ENCODE measurements around the gene BID. TPM values are rescaled to one million over a fixed set of nuclear protein-coding genes. Genes with fewer than 3 reads are reported as not detected.

BID gene
- total and polyA plus RNA-seq, 5 donors from 2014 or later, result 17.6 to 84.0 (median 64.3) TPM

DNA sequence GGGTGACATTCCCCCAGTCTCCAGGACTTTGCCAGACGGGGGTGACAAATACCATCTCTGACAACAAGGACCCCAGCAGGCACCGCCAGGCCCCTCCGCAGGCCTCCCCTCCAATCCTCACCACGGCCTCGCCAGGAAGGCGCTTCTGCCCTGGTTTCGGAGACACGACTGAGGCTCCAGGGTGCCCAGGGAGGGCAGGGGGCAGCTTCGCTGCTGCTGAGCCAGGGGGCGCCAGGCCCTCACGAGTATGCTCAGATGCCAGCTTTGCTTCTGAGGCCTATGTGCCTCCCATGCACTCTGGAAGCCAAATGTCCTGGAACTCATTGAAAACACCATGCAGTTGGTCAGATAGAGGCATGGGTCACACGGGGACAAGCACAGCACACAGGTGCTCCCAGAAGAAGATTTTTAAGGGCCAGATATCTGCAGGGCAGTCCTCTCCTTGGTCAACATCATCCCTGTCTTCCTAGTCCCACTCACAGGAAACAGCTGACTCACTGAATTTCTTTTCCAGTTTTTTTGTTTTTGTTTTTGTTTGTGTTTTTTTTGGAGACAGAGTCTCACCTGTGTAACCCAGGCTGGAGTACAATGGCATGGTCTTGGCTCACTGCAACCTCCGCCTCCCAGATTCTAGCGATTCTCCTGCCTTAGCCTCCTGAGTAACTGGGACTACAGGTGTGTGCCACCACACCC, 19.9 kb downstream of the BID start:
- peak in 1 of 2 donors; percentile 34 for ATAC-seq (ENCODE audit: low read depth in 2 of 2)
- H3K27ac Mint-ChIP-seq, result peak overlapping the region in 1 of 3 donors; percentile 11
- Histone ChIP-seq H3K9me3 (ENCODE audit: control insufficient read depth in 2 of 2, low read length in 2 of 2) (no peaks in the 10 kb centered on the region), H3K27ac (ENCODE audit: insufficient read depth, low read length, poor library complexity, severe bottlenecking) (no peak overlapping the region), H3K4me1 (ENCODE audit: control insufficient read depth, insufficient read depth, low read length, poor library complexity, severe bottlenecking) (no peaks in the 10 kb centered on the region), H3K4me3 (ENCODE audit: low read depth, low read length) (no peak overlapping the region), H3K27me3 (ENCODE audit: control insufficient read depth, insufficient read depth, low read length) (no peaks in the 10 kb centered on the region), H3K36me3 (ENCODE audit: control insufficient read depth, insufficient read depth, low read length) (peaks cover 4% of the 10 kb centered on the region)
- no peaks in the 10 kb centered on the region for H3K27me3 Mint-ChIP-seq
- H3K4me3 Mint-ChIP-seq, result no peak overlapping the region
- H3K36me3 Mint-ChIP-seq, result peaks cover 4% of the 10 kb centered on the region
- DNase-seq, result peak in 2 of 3 donors; percentile 24 to 41
- H3K9me3 Mint-ChIP-seq, result no peaks in the 10 kb centered on the region
- H3K4me1 Mint-ChIP-seq, result peaks cover 0 to 20% (median 2%) of the 10 kb centered on the region in 4 donors

GRCh38 chr22:17753401-17753989, 20.8 kb downstream of the BID start:
- peaks cover 0 to 17% (median 4%) of the 10 kb centered on the region in 4 donors for H3K4me1 Mint-ChIP-seq
- H3K4me3 ChIP-seq (ENCODE audit: low read depth, low read length), result no peak overlapping the region
- H3K27me3 ChIP-seq (ENCODE audit: control insufficient read depth, insufficient read depth, low read length), result no peaks in the 10 kb centered on the region
- no peaks in the 10 kb centered on the region for H3K9me3 Mint-ChIP-seq
- no peak overlapping the region for H3K27ac ChIP-seq (ENCODE audit: insufficient read depth, low read length, poor library complexity, severe bottlenecking)
- H3K27ac Mint-ChIP-seq, result no peak overlapping the region
- H3K4me1 ChIP-seq (ENCODE audit: control insufficient read depth, insufficient read depth, low read length, poor library complexity, severe bottlenecking), result no peaks in the 10 kb centered on the region
- H3K9me3 ChIP-seq (ENCODE audit: control insufficient read depth in 2 of 2, low read length in 2 of 2), result no peaks in the 10 kb centered on the region
- ATAC-seq (ENCODE audit: low read depth in 2 of 2) (no peak), DNase-seq (no peak)
- H3K4me3 Mint-ChIP-seq, result no peak overlapping the region
- H3K27me3 Mint-ChIP-seq, result no peaks in the 10 kb centered on the region
- H3K36me3 Mint-ChIP-seq, result peaks cover 4% of the 10 kb centered on the region
- H3K36me3 ChIP-seq (ENCODE audit: control insufficient read depth, insufficient read depth, low read length), result peaks cover 4% of the 10 kb centered on the region

DNA sequence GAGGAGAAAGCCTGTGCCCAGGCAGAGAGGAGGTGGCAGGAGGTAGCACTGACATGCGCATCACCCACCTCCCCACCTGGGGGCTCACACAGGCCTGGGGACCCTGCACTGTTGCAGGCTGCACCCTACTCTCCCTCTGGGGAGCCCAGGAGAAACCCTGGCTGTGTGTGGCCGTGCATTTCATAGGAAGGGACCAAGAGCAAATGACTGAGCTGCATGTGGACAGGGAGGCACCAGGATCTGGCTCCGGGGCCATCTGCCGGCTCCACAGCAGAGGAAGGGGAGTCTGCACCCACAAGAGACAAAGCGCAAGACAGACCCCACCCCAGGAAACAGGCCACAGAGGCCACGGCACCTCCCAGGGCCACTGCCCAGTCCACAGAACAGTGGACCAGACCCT, 22.7 kb downstream of the BID start:
- Histone ChIP-seq H3K27me3 (ENCODE audit: control insufficient read depth, insufficient read depth, low read length) (no peaks in the 10 kb centered on the region), H3K9me3 (ENCODE audit: control insufficient read depth in 2 of 2, low read length in 2 of 2) (no peaks in the 10 kb centered on the region), H3K36me3 (ENCODE audit: control insufficient read depth, insufficient read depth, low read length) (peaks cover 4% of the 10 kb centered on the region), H3K27ac (ENCODE audit: insufficient read depth, low read length, poor library complexity, severe bottlenecking) (no peak overlapping the region), H3K4me1 (ENCODE audit: control insufficient read depth, insufficient read depth, low read length, poor library complexity, severe bottlenecking) (no peaks in the 10 kb centered on the region), H3K4me3 (ENCODE audit: low read depth, low read length) (no peak overlapping the region)
- Mint-ChIP-seq H3K27ac (no peak overlapping the region), H3K9me3 (peaks cover 0 to 1% (median 0%) of the 10 kb centered on the region in 7 donors), H3K4me1 (peaks cover 0 to 13% (median 4%) of the 10 kb centered on the region in 4 donors), H3K4me3 (no peak overlapping the region), H3K36me3 (peaks cover 4% of the 10 kb centered on the region), H3K27me3 (no peaks in the 10 kb centered on the region)
- DNase-seq (no peak), ATAC-seq (ENCODE audit: low read depth in 2 of 2) (no peak)

GRCh38 chr22:17749605-17750395, 24.5 kb downstream of the BID start:
- peaks cover 0 to 1% (median 0%) of the 10 kb centered on the region in 7 donors for H3K9me3 Mint-ChIP-seq
- Histone ChIP-seq H3K27ac (ENCODE audit: insufficient read depth, low read length, poor library complexity, severe bottlenecking) (no peak overlapping the region), H3K9me3 (ENCODE audit: control insufficient read depth in 2 of 2, low read length in 2 of 2) (no peaks in the 10 kb centered on the region), H3K4me3 (ENCODE audit: low read depth, low read length) (no peak overlapping the region), H3K4me1 (ENCODE audit: control insufficient read depth, insufficient read depth, low read length, poor library complexity, severe bottlenecking) (no peaks in the 10 kb centered on the region), H3K27me3 (ENCODE audit: control insufficient read depth, insufficient read depth, low read length) (no peaks in the 10 kb centered on the region), H3K36me3 (ENCODE audit: control insufficient read depth, insufficient read depth, low read length) (peaks cover 4% of the 10 kb centered on the region)
- H3K4me1 Mint-ChIP-seq, result peaks cover 0 to 11% (median 4%) of the 10 kb centered on the region in 4 donors
- peaks cover 4% of the 10 kb centered on the region for H3K36me3 Mint-ChIP-seq
- H3K27me3 Mint-ChIP-seq, result no peaks in the 10 kb centered on the region
- no peak for ATAC-seq (ENCODE audit: low read depth in 2 of 2)
- peak overlapping the region in 1 of 3 donors; percentile 56 for H3K27ac Mint-ChIP-seq
- no peak for DNase-seq
- no peak overlapping the region for H3K4me3 Mint-ChIP-seq

- no peaks in the 10 kb centered on the region for H3K27me3 ChIP-seq (ENCODE audit: control insufficient read depth, insufficient read depth, low read length)
- H3K27ac ChIP-seq (ENCODE audit: insufficient read depth, low read length, poor library complexity, severe bottlenecking), result no peak overlapping the region
- peaks cover 0 to 1% (median 0%) of the 10 kb centered on the region in 7 donors for H3K9me3 Mint-ChIP-seq
- peaks cover 4% of the 10 kb centered on the region for H3K36me3 Mint-ChIP-seq
- no peaks in the 10 kb centered on the region for H3K4me1 ChIP-seq (ENCODE audit: control insufficient read depth, insufficient read depth, low read length, poor library complexity, severe bottlenecking)
- H3K4me3 ChIP-seq (ENCODE audit: low read depth, low read length), result no peak overlapping the region
- DNase-seq (no peak), ATAC-seq (ENCODE audit: low read depth in 2 of 2) (no peak)
- peaks cover 6% of the 10 kb centered on the region for H3K36me3 ChIP-seq (ENCODE audit: control insufficient read depth, insufficient read depth, low read length)
- no peak overlapping the region for H3K4me3 Mint-ChIP-seq
- H3K9me3 ChIP-seq (ENCODE audit: control insufficient read depth in 2 of 2, low read length in 2 of 2), result no peaks in the 10 kb centered on the region
- no peaks in the 10 kb centered on the region for H3K27me3 Mint-ChIP-seq
- no peak overlapping the region for H3K27ac Mint-ChIP-seq
- peaks cover 0 to 6% (median 5%) of the 10 kb centered on the region in 4 donors for H3K4me1 Mint-ChIP-seq
Measured at GRCh38 chr22:17748555-17749353, 25.5 kb downstream of the BID start.

DNA sequence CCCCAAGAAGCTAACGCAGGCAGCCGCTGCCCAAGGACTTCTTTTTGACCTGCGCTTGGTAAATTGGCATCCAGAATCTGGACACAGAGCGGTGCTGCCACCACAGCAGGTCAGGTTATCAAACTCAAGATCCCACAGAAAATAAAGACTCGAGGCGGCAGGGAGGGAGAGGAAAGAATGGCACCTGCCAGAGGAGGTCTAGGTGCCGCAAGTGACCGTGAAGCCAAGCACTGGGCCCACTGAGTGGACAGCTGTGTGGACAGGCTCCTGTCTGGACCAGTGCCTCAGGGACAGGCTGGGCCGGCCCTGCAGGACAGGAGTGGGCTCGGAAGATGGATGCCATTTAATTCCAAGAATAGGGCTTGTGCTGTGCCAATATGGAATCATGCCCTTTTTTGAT, 27.4 kb downstream of the BID start:
- H3K9me3 Mint-ChIP-seq, result peaks cover 0 to 1% (median 0%) of the 10 kb centered on the region in 7 donors

DNA sequence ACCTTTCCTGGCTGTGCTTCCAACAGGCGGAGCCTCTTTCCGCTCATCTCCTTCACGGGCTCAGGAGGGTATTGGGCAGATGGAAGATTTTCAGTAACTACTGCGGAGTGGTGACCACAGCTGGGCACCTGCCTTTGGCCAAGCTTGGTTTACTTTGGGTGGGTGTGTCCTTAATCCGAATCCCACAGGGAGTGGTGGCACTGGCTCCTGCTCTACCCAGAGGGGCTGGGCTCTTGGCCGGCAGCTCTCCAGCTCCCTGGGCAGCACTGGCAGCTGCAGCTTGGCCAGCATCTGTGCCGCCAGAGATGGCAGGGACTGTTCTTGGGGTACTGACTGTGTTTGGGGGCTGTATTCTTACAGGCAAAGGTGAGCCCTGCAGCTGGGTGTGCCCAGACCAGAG, 29.8 kb downstream of the BID start:
- DNase-seq, result no peak
- Mint-ChIP-seq H3K27ac (no peak overlapping the region), H3K27me3 (no peaks in the 10 kb centered on the region), H3K4me3 (no peak overlapping the region), H3K36me3 (peaks cover 4% of the 10 kb centered on the region), H3K9me3 (peaks cover 0 to 1% (median 0%) of the 10 kb centered on the region in 7 donors), H3K4me1 (peaks cover 3 to 4% (median 4%) of the 10 kb centered on the region in 4 donors)
- Histone ChIP-seq H3K27me3 (ENCODE audit: control insufficient read depth, insufficient read depth, low read length) (no peaks in the 10 kb centered on the region), H3K9me3 (ENCODE audit: control insufficient read depth in 2 of 2, low read length in 2 of 2) (no peaks in the 10 kb centered on the region), H3K4me3 (ENCODE audit: low read depth, low read length) (no peak overlapping the region), H3K27ac (ENCODE audit: insufficient read depth, low read length, poor library complexity, severe bottlenecking) (no peak overlapping the region), H3K36me3 (ENCODE audit: control insufficient read depth, insufficient read depth, low read length) (peaks cover 10% of the 10 kb centered on the region), H3K4me1 (ENCODE audit: control insufficient read depth, insufficient read depth, low read length, poor library complexity, severe bottlenecking) (no peaks in the 10 kb centered on the region)
- ATAC-seq (ENCODE audit: low read depth in 2 of 2), result no peak

More for the DNA sequence above, 27.4 kb downstream of the BID start:
- Histone ChIP-seq H3K4me3 (ENCODE audit: low read depth, low read length) (no peak overlapping the region), H3K4me1 (ENCODE audit: control insufficient read depth, insufficient read depth, low read length, poor library complexity, severe bottlenecking) (no peaks in the 10 kb centered on the region), H3K27ac (ENCODE audit: insufficient read depth, low read length, poor library complexity, severe bottlenecking) (no peak overlapping the region), H3K36me3 (ENCODE audit: control insufficient read depth, insufficient read depth, low read length) (peaks cover 7% of the 10 kb centered on the region), H3K27me3 (ENCODE audit: control insufficient read depth, insufficient read depth, low read length) (no peaks in the 10 kb centered on the region), H3K9me3 (ENCODE audit: control insufficient read depth in 2 of 2, low read length in 2 of 2) (no peaks in the 10 kb centered on the region)
- Mint-ChIP-seq H3K4me1 (peaks cover 3 to 6% (median 5%) of the 10 kb centered on the region in 4 donors), H3K27me3 (no peaks in the 10 kb centered on the region), H3K36me3 (peaks cover 4% of the 10 kb centered on the region), H3K4me3 (no peak overlapping the region), H3K27ac (no peak overlapping the region)
- DNase-seq, result no peak
- ATAC-seq (ENCODE audit: low read depth in 2 of 2), result no peak

All from CD4-positive, CD25-positive, alpha-beta regulatory T cell (primary cell).